ENCODE data around the gene MBD3.
"Not testable (repeated sequence)": the region's sequence is repeated elsewhere in the genome, so short reads cannot be mapped to it uniquely, and the experiment has no call there.

The MBD3 gene

DNA sequence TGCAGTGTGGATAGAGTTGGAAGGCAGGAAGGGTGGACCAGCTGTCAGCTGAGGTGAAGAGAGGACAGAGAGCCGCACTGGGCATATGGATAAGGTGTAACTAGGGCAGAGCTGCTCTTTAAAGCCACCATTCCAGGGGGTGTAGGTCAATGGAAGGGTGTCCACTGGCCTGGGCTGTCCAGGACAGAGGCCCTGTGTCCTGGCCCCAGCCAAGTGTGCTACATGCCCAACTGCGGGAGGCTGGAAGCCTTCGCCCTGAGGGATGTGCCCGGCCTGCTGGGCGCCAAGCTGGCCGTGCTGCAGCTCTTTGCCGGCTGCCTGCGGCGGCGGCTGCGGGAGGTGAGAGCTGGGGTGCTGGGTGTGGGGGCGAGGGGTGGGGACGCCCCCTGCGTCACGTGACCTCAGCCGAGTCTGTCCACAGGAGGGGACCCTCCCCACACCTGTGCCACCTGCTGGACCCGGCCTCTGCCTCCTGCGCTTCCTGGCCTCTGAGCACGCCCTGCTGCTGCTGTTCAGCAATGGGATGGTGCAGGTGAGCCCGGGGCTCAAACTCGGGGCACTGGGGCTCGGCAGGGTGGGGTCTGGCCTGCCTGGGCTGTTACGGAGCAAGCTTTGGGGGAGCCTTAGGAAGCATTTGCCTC lies 59.0 kb downstream of the MBD3 start:
- no peak for DNase-seq

DNA sequence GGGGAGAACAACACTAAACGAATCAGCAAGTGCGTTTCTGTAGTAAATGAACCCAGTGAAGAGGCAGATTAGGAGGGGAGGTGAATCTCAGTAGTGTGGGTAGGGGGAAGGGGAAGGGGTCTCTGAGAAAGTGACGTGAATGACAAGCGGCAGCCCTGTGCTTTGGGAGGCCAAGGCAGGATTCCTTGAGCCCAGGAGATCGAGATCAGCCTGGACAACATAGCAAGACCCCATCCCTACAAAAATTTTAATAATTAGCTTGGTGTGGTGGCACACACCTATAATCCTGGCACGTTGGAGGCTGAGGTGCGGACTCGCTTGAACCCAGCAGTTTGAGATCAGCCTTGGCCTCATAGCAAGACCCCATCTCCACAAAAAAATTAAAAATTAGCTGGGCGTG lies 60.7 kb downstream of the MBD3 start:
- DNase-seq, result no peak

DNA sequence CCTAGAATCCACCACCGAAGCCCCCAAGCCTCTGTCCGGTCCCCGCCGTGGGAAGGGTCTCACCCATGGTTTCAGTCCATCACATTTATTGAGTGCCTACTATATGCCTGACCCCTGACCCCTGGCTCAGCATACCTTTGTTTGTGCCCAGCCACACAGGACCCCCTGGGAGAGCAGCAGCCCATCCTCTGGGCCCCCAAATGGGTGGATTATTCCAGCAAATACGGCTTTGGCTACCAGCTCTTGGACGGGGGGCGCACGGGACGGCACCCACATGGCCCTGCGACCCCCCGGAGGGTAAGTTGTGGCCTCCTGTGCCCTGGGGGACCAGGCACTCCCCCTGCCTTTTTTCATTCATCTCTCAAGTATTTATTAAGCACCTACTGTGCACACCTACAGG lies 61.1 kb downstream of the MBD3 start:
- no peak for DNase-seq

DNA sequence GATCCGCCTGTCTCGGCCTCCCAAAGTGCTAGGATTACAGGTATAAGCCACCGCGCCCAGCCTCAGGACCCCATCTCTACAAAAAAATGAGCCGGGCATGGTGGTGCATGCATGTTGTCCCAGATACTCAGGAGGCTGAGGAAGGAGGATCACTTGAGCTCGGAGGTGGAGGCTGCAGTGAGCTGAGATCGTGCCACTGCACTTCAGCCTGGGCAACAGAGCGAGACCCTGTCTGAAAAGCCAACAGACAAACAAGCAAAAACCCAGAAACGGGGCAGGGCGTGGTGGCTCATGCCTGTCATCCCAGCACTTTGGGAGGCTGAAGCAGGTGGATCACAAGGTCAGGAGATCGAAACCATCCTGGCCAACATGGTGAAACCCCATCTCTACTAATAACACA lies 61.8 kb downstream of the MBD3 start:
- not testable (repeated sequence) for DNase-seq

DNA sequence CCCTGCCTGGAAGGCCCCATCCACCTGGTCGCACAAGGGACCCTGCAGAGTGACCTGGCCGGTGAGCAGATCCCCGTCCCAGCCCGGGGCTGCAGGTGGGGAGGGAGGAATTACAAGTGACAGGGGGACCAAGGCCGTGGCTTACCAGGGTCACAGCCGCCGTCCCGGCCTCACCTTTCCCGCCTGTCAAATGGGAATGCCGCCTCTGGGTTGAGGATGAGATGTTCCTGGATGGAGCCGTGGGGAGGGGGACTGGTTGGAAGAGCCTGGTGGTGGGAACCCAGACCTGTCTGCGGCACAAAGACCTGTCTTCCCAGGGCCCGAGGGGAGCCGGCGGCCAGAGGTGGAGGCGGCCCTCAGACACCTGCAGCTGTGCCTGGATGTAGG lies 63.2 kb downstream of the MBD3 start:
- DNase-seq, result no peak

DNA sequence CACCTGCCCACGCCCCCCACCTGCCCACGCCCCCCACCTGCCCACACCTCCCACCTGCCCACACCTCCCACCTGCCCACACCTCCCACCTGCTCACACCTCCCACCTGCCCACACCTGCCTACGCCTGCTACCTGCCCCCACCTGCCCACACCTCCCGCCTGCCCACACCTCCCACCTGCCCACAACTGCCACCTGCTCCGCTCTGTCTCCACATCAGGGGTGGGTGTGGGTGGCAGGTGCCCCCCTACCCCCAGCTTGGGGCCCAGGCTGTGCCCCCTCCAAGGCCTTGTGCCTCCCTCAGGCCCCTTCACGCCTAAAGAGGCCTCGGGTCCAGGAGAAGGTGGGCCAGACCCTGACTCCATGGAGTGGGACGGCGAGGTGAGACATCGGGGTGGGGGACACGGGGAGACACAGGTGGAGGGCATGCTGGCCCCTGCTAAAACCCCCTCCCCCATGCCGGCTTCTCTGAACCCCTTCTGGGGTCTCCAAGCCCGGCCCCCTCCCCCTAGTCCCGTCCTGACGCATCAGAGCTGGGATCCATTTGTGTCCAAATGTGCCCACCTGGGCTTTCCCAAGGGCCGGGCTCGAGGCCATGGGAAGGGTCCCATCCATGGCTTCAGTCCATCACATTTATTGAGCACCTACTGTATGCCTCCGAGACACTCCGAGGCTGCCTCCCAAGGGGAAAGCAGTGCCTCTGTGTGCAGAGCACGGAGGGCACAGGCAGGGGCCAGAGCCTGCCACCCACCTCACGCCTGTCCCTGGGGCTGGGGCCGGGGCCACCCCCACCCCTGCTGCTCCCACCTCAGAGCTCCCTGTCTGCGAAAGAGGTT lies 63.9 kb downstream of the MBD3 start:
- no peak for DNase-seq

DNA sequence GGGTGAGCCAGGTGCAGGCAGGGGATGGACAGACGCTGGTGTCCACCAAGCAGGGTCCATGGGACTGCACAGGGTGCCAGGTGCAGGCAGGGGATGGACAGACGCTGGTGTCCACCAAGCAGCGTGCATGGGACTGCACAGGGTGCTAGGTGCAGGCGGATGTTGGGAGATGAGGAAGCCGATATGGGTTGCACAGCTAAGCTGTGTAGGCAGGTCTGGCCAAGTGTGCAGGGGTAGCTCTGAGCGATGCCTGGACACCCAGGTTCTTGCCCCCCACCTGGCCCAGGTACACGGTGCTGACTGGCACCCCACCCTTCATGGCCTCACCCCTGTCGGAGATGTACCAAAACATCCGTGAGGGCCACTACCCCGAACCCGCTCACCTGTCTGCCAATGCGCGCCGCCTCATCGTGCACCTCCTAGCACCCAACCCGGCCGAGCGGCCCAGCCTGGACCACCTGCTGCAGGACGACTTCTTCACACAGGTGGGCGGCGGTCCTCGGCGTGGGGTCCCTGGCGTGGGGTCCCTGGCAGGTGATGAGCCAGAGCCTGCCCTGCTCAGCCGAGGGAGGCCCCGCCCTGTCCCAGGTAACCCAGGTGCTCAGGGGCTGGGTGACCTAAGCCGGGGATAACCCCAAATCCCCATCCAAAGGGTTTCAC lies 64.9 kb downstream of the MBD3 start:
- DNase-seq, result no peak

DNA sequence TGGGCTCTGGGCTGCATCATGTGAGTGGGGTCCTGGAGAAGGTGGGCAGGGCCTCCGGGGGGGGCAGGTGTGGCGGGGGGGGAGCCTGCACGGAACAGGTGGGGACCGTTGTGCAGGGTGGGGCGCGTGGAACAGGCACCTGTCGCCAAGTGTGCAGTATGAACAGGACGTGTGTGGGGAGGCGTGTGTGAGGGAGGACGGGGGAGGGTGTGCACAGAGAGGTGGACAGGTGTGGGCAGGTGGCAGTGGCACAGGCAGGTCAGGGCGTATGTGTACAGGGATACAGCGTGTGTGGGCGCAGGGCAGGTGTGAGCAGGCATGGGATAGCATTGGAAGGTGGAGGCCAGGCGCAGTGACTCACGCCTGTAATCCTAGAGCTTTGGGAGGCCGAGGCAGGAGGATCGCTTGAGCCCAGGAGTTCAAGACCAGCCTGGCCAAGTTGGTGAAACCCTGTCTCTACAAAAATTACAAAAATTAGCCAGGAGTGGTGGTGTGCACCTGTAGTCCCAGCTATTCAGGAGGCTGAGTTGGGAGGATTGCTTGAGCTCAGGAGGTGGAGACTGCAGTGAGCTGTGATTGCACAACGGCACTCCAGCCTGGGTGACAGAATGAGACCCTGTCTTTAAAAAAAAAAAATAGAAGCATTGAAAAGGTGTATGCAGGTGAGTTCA lies 65.6 kb downstream of the MBD3 start:
- DNase-seq, result no peak

DNA sequence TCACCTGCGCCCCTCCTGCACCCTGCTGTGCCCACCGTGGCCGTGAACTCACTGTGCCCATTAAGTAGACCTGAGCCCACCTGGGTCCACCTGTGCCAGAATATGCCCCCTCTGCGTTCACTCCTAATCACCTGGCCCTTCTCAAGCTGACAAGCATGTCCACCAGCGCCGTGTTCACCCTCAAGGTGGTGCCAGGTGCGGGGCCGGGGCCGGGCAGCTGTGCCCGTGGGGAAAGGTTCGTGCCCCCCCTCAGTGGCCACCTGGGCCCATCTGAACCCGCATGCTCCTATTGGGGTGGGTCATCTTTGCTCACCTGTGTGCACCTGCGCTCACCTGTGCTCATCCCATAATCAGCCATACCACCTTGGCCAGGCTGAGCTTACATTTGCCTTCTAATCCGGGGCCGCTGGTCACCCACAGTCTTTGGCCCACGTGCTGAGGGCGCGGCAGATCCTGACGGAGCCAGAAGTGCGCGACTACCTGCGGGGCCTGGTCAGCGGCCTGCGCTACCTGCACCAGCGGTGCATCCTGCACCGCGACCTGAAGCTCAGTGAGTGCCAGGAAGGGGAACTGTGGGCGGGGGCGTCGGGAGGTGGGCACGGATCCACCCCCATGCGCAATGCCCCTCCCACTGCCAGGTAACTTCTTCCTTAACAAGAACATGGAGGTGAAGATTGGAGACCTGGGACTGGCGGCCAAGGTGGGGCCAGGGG lies 66.4 kb downstream of the MBD3 start:
- no peak for DNase-seq

DNA sequence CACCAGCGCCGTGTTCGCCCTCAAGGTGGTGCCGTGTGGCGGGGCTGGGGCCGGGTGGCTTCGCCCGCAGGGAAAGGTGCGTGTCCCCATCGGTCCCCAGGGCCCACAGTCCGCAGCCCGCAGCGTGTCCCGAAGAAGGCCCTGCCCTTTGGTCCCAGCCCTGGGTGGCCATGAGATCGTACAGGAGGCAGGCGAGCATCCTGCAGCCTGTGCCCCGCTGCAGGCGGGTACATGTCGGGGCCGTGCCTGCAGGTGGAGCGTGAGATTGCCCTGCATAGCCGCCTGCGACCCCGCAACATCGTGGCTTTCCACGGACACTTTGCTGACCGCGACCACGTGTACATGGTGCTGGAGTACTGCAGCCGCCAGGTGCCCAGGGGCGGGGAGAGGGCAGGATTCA lies 67.3 kb downstream of the MBD3 start:
- DNase-seq, result no peak

DNA sequence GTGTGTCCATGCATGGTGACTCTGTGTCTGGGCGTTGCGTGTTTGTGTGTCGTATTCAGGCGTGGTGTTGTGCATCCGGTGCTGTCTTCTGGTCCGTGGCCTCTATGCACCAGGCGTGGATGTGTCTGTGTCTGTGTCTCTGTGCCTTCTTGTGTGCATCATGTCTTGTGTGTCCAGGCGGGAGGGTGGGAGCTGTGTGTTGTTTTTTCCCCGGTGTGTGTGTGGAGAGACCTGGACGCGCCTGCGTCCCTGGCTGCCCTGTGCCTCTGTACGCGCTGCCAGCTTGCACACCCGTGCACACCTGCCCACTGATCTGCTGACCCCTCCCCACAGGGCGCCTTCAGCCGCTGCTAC lies 67.7 kb downstream of the MBD3 start:
- no peak for DNase-seq

DNA sequence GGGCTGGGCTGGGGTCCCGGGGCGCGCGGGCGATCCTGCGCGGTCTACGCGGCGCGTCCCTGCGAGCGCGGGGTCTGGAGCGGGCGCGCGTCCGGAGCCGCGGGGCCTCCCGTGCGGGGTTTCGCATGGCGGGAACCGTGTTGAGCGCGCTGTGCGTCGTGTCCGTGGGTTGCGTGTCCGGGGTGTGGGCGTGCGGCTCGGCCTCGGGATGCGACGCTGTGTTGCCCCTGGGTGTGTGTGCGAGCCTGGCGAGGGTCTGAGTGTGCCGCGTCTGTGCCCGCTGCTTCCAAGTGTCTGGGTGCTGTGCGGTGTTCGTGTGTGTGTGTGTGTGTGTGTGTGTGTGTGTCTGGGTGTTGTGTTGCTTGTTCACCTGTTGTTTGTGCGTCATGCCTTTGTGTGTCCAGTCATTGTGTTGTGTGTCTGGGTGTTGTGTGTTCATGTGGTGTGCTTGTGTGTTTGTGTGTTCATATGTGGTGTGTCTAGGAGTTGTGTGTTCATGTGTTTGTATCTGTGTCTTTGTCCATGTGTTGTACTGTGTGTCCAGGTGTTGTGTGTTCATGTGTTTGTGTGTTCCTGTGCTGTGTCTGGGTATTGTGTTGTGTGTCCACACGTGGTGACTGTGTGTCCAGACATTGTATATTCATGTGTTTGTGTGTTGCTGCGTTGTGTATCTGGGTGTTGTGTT lies 68.2 kb downstream of the MBD3 start:
- no peak for DNase-seq
